Sciatic nerve (tissue), 2 donors: ENCODE measurements around the gene NFXL1. TPM values are rescaled to one million over a fixed set of nuclear protein-coding genes. Genes with fewer than 3 reads are reported as not detected.

Experiments
- ATAC-seq: fragments of 200-7000 bp; cut with Tn5 transposase; one replicate; pipeline ENCODE4 v1.9.1; 2020; ENCODE audit warnings: mild to moderate bottlenecking, moderate library complexity
- DNase-seq: peaks from one replicate; pipeline ENCODE4 v3.0.0-alpha.2; 2020; ENCODE audit warnings: low spot score
- intact Hi-C: fragments of 100-400 bp; cut with DNase I; formaldehyde crosslinking; loops from one replicate; pipeline ENCODE4 v1.14.2; 2022
- total RNA-seq: library from RNA; stranded (reverse); fragmentation: NEBNext Ultra II Directional; extraction: Animal tissue kit (Norgen Biotek cat#: 25700); gene quantifications from one replicate; pipeline ENCODE4 v1.2.1, GENCODE V29; 2021
- donor health status: DM: no; HTN: no; CAD: no.
- donor health status: DM: no; HTN: no; CAD: no.

Gene NFXL1
- total RNA-seq, 1 donor from 2014 or later, result 19.3 TPM

DNA sequence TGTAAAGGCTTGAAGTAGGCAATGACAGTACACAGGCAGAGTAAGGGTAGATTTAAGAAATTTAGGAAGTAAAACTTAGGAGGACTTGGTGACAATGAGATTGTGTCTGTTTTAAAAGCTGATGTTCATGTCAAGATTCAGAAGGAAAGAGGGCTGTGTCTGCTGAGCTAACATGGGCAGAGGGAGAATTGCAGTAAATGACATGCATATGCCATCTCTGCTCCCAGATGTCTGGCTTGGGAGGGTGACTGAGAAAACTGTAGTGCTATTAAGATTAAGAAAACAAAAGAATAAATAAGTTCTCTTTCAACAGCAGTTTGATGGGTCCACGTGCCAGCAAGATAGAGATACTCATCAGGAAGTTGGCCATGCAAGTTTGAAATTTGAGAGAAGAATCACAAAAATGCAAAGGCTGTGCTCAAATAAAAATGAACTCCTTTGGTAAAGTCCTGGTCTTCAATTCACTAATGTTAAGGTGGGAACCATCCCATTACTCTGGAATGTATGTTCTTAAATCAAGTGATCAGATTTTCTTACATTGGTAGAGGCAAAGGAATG is 7.2 kb downstream of the NFXL1 start:
- intact Hi-C loops, result loop anchor here (5.0 kb wide), 1 partner anchor 1120 kb away; no protein-coding TSS in a partner anchor

DNA sequence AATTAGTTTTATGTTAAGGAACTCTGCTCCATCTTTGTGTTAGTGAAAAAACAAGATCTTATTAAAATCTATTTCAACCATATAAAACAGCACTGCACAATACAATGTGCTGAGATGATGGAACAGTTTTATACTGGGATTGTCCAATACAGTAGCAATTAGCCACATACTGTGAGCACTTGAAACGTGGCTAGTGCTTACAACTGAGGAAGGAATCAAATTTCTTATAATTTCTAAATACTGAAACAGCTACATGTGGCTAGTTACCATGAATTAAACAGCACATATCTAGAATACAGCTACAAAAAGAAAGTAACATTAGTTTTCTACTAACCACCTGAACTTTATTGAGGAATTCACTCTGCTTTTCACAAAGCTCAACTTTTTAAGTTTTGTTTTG is 14.7 kb downstream of the NFXL1 start:
- intact Hi-C loops, result no loop called here
- DNase-seq (no peak), ATAC-seq (no peak)

More for the DNA sequence above, 7.2 kb downstream of the NFXL1 start:
- DNase-seq (no peak), ATAC-seq (no peak)

DNA sequence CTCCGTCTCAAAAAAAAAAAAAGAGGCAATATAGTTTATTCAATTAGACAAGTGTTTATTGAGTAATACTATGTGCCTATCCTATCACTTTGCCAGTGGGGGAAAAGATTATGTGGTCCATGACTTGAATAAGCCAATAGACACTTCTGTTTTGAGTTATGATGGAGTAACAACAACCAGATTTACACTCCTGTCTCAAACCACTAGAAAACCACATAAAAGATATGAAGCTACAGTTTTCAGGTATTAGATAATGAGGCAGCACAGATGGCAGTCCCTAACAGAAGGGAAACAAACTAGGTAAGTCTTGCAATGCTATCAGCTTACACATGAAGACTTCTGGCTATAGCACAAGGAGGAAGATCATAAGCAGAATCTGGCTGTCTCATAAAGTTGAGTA is 22.5 kb downstream of the NFXL1 start:
- ATAC-seq (no peak), DNase-seq (no peak)
- intact Hi-C loops, result no loop called here

DNA sequence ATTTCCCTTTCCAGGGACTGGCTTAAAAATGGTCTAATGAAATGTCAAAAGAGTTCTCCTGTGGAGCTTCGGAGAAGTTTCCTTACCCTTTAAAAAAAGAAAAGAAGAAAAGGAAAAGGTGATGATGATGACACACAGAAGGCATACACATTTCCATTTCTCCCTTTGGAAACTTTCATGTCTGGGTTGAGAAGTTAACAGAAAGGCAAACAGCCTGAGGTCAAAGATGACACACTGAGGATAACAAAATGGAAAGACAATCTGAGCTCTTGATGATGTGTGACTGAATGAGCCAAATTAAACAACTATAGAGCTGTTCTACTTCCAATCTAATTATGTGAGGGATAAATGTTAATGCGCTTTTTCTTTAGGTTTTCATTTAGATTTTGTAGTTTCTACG is 32.2 kb downstream of the NFXL1 start:
- no peak for DNase-seq
- intact Hi-C loops, result no loop called here
- ATAC-seq, result no peak

DNA sequence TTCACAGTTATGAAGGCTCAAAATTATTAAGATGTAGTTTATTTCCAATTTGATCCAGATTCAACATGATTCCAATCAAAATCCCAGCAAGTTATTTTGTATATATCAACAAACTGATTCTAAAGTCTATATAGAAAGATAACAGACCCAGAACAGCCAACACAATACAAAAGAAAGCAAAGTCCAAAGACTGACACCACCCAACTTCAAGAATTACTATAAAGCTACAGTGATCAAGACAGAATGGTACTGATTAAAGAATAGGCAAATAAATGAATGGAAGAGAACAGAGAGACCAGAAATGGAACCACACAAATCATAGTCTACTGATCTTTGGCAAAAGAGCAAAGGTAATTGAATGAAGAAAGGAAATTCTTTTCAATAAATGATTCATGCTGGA is 34.9 kb downstream of the NFXL1 start:
- intact Hi-C loops, result no loop called here
- ATAC-seq, result no peak
- no peak for DNase-seq

DNA sequence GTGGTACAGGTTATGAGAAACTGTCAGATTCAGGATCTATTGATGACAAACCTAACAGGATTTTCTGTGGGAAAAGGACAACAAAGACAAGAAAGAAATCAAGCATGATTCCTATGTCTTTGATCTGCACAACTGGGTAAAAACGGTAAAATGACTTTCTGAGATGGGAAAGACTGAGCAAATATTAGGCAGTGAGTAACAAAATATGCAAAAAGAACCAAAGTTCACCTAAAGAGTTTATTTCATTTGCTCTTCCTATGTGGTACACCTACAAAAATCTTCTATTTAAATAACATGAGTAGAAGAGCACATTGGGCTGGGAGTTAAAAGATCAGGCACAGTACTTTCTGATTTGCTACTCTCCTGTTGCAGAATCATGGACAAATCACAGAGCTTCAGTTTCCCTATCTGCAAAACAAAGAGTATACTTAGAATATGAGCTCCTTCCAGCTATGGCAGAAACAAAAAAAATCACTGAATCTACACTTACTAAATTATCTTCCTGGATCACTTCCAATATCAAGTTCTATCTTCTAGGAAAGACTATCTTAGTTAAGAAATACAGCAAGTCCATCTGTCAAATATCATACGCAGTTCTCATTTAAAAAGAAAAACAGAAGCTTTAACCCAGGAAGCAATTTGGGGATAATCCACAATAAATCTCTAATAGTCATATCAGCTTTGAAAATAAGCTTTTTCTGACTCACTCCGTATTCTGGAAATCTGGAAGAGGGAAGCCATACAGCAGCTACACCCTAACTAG is 37.4 kb downstream of the NFXL1 start:
- intact Hi-C loops, result no loop called here
- DNase-seq, result no peak
- no peak for ATAC-seq

DNA sequence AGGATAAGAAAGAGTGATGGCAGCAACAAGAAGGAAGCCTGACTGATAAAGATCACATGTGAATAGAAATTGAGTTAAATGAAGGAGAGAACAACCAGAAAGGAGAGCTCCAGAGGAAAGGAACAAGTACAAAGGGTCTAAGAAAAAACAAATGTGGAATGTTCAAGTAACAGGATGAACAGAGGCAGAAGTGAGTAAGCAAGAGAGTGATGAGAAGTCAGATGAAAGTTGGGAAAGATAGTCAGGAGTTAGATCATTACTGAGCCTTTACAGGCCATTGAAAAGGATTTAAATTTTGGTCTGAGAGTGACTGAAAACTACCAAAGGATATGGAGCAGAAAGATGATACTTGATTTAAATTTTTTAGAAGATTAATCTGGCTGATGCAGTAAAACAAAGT is 38.1 kb downstream of the NFXL1 start:
- intact Hi-C loops, result no loop called here
- ATAC-seq (no peak), DNase-seq (no peak)

DNA sequence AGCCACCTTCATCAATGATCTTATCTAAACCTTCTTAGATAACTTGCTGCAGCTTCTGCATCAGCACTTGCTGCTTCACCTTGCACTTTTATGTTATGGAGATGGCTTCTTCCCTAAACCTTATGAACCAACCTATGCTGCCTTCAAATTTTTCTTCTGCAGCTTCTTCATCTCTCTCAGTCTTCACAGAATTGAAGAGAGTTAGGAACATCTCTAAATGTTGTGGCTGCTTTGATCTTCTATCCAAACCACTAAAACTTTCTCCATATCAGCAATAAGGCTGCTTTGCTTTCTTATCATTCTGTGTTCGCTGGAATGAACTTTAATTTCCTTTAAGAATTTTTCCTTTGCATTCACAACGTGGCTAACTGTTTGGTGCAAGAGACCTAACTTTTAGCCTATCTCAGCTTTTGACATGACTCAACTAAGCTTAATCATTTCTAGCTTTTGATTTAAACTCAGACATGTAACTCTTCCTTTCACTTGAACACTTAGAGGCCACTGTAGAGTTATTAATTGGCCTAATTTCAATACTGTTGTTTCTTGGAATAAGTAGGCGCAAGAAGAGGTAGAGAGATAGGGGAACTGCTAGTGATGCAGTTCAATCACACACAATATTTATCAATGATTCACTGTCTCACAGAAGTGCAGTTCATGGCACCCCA is 40.4 kb downstream of the NFXL1 start:
- ATAC-seq (no peak), DNase-seq (no peak)
- intact Hi-C loops, result no loop called here

DNA sequence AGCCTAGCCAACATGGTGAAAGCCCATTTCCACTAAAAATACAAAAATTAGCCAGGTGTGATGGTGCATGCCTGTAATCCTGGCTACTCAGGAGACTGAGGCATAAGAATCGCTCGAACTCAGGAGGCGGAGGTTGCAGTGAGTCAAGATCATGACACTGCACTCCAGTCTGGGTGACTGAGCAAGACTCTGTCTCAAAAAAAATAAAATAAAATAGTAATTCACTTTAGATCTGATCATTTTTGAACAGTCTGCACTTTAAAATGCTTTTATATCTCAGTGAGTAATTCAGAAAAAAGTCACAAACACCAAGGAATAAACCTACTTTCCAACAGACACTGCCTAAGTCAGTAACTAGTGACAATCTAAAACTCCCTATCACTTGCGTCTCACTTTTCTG is 50.9 kb downstream of the NFXL1 start:
- ATAC-seq, result no peak

DNA sequence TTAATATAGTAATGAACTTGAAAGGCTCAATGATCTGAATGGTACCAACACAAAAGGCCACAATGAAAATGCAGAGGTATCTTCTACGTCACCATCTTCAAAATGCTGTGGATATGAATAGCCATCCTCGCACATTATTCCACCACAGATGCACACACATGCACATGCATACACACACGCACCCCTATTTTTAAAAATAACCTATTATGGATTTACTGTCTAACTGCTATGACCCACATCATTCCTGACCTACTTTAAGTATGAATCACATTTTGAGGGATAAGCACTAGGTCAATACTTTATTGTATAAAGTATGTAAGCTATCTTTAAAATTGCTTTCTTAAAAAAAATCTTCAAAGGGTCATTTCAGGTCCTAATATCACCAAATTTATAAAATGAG is 52.1 kb downstream of the NFXL1 start:
- DNase-seq (no peak), ATAC-seq (no peak)
- intact Hi-C loops, result no loop called here

More for the DNA sequence above, 50.9 kb downstream of the NFXL1 start:
- no peak for DNase-seq
- intact Hi-C loops, result no loop called here

DNA sequence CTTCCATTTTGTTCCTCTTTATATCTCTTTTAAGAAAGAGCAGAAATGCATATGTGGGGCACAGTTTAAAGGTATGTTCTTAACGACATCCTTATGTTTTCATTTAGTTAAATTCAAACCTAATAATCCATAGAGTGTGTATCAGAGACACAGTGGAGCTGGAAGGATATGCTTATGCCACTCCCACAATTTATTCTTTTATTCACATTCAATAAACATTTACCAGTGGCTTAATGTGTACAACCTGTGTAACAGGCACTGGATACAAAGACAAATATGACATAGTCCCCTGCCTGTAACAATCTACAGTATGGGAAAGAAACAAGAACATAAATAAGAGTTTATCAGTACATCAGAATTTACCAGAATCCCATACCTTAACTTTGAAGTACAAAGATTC is 54.1 kb downstream of the NFXL1 start:
- intact Hi-C loops, result no loop called here
- no peak for ATAC-seq
- no peak for DNase-seq

DNA sequence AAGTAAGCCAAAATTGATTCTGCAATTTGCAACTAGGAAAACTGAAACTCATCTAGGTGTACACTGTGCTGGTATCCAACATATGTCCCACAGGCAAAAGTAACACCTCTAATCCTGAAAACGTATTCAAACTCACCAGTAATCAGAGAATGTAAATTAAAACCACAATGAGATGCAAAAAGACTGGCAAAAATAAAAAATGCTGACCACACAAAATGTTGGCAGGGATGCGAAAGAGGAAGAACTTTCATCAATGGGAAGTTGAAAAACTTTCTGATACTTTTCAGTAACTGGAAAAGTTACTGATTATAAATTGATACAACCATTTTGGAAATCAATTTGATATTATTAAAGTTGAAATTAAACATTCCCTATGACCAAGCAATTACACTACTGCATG is 56.4 kb downstream of the NFXL1 start:
- ATAC-seq (no peak), DNase-seq (no peak)
- intact Hi-C loops, result no loop called here

DNA sequence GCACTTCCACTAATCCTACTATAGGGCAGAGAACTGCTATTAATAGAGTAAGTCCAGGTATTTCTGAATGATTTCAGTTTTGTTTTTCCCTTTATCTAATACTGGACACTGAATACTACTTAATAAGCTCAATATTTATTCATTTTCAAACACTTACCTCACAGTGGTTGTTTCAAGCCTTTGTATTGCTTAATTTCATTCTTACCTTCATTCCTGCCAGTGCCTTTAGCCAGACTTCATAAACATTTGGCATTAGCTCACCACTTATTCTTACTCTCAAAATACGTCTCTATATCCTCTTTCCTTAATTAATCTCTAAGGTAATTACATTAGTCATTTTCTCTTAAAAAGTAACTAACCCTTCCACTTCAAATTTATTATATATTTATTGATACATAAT is 57.7 kb downstream of the NFXL1 start:
- no peak for ATAC-seq
- intact Hi-C loops, result no loop called here
- DNase-seq, result no peak

DNA sequence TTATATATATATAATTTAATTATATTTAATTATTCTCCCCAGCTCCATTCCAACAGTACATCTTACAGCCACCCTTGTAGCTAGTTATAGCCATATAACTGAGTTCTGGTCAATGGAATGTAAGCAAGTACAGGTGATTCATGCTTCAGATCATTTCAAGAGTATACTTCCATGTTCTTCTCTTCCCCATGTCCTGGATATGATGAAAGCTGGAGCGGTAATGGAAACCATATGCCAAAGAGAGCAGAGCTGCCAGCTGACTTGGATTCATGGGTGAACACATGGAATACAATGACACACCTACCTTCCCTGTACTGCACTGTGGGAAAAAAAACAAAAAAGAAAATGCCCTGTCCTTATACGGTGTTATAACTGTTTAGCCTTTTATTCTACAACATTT is 59.0 kb downstream of the NFXL1 start:
- intact Hi-C loops, result no loop called here
- ATAC-seq (no peak), DNase-seq (no peak)

DNA sequence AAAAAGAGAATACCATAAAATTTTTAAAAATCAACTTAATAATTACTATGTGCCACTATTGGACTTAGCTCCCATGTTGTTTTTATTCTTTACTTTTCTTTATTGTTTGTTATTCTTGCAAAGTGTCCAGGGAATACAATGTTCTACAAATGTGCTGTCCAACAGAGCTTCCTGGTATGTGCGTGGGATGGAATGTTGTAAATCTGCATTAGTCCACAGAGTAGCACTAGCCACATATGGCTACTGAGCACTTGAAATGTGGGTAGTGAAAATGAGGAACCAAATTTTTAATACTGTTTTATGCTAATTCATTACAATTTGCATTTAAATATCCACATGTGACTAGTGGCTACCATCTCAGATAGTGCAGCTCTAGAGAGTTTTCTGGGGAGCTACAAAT is 62.2 kb downstream of the NFXL1 start:
- ATAC-seq (no peak), DNase-seq (no peak)
- intact Hi-C loops, result no loop called here

DNA sequence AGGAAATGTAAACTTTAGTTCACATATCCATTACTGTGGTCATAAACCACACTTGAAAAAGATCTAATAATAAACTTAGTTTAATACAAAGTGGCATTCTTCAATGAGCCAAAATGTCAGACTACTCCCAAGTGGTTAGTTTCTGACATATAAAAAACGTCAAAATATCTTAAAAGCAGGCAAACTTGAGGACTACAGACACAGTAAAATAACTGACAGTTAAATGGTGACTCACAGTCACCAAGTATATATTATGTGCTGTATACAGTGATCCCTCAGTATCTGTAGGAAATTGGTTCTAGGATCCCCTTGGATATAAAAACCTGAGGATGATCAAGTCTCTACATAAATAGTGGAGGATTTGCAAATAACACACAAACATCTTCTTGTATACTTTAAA is 64.9 kb downstream of the NFXL1 start:
- intact Hi-C loops, result no loop called here
- DNase-seq (no peak), ATAC-seq (no peak)

DNA sequence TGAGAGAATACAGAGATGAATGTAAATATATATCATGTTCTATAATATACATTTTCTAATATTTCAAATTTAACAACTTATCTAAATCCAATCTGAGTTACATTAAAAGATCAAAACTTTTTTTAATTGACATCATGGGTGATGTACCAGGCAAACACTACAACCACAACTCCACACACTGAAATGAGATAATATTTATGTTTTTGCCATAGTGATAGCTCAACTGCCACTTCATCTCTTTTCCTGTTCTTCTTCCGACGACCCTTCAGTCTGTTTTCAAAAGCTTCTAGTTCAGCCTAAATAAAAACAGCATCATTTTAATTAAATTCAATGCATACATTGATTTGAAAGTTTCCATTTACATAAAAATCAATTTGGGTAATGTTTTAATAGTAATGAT is 66.3 kb downstream of the NFXL1 start:
- DNase-seq, result no peak
- ATAC-seq, result no peak
- intact Hi-C loops, result no loop called here

DNA sequence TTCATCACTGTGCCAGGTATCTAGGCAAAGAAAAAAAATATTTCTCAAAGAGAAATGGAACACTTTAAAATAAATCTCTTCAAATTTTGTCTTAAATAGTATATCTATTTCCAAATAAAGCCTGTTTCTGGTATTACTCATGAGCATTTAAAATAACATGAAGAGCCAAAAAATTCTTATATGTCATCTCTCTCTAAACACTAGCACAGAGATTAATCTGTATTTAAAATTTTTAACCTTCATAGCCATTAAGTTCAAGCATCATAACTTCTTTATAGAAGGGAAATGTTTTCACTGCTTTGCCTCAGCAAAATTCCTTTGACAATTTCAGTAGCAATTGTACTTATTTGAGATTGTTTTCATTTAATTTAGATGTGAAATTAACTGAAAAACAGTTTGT is 71.4 kb downstream of the NFXL1 start:
- intact Hi-C loops, result no loop called here
- no peak for ATAC-seq
- no peak for DNase-seq

DNA sequence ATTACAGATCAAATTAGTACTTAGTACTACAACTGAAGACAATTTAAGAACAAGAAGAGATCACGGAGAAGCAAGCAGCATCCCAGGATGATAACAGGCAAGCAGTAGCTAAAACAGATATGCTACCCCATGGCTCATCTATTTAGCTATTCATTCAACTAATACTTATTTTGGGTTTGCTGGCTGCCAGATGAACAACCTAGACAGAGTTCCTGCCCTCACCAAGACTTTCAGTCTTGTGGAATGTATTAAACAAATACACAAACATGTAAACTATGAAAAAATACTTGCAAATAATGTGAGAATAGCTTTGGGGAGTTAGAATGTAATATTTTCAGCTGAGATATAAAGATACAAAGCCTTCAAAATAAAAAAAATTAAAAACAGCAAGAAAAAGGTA is 74.1 kb downstream of the NFXL1 start:
- ATAC-seq (no peak), DNase-seq (no peak)
- intact Hi-C loops, result no loop called here

DNA sequence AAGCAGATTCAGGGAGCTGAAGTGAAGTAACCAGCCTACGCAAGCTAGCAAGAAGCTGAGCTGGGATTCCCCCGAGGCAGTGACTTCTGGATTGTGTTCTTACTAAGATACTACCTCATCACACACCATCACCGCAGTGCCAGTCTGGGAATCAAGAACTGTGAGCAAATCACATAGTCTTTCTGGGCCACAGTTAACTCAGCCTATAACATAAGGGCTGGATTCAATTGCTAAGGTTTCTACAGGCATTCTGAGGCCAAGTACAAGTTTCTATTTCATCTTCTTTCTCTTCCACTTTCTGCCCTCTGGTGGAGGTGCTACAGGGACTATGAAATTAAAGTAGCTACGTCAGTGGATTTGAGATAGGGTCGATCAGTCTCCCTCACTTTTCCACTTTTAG is 75.1 kb downstream of the NFXL1 start:
- ATAC-seq (peak; percentile 52), DNase-seq (no peak)
- intact Hi-C loops, result no loop called here

DNA sequence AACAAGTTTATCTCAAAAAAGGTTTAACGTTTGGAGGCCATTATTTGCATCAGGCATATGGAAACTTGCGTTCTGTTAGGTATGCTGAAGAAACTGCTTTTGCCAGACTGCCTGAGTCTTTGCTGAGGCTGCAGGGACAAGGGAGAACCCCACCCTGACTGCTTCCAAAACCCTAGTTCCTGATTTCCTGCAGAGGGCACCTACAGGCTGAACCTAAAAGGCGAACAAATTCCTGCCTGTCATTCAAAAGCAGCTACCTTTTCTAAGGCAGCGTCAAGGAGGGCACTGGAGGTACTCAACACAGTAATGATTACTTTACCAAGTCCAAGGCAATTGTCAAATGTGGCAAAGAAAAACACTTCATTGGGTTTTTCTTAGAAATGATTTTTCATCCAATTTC is 75.9 kb downstream of the NFXL1 start:
- intact Hi-C loops, result no loop called here
- DNase-seq, result no peak
- ATAC-seq, result no peak
